GM12873 (cell line): ENCODE data around the gene TSPYL6.

Source experiments
- CTCF ChIP-seq: IDR thresholded peaks from 2 replicates; pipeline ENCODE4 v1.5.1; 2012; ENCODE audit warnings: low read depth, mild to moderate bottlenecking, moderate library complexity, low read length, control low read depth; ENCODE audit not compliant: insufficient read depth; ENCODE audit errors: missing control alignments

Gene TSPYL6

DNA sequence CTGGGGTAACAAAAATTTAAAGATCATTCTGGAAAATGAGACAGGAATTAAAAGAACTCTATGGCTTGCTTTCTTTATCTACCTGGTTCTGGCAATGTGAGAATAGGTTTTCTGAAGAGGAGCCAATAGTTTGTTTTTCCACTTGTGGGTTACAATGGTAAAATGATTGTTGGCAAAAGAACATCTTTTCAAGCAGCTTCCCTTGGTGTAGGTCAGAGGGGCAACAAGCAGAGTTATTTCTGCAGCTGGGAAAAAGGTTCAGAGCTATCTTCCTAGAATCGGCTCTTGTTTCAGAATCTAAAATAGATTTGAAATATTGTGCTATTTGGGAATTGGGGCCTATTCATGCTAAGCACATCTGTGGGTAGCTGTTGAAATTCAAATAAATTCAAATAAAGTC lies 11.5 kb upstream of the TSPYL6 start:
- TF ChIP-seq CTCF = no peak

- TF ChIP-seq CTCF = no peak
Measured at GRCh38 chr2:54262015-54262765, 6.2 kb upstream of the TSPYL6 start.

DNA sequence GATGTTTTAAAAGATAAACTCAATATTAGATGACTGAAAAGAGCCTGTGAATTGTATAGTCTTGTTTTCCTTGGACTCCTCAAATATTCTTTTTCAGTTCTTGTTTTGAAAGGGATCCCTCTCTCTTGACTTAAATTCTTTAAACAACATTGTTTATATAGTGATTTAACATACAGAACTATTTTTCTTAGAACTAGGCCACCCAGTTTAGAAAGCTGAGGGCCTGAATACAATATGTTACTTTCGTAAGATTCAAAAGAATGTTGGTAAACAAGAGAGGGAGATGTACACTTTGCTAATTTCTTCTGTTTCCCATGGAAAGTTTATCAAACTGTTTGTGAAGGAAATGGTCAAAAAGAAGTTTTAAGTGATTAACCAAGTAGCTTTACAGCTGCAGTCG lies 5.5 kb upstream of the TSPYL6 start:
- no peak for TF ChIP-seq CTCF

GRCh38 chr2:54260241-54260595 lies 4.2 kb upstream of the TSPYL6 start:
- no peak for TF ChIP-seq CTCF

GRCh38 chr2:54259413-54260240 lies 3.6 kb upstream of the TSPYL6 start:
- TF ChIP-seq CTCF = no peak

DNA sequence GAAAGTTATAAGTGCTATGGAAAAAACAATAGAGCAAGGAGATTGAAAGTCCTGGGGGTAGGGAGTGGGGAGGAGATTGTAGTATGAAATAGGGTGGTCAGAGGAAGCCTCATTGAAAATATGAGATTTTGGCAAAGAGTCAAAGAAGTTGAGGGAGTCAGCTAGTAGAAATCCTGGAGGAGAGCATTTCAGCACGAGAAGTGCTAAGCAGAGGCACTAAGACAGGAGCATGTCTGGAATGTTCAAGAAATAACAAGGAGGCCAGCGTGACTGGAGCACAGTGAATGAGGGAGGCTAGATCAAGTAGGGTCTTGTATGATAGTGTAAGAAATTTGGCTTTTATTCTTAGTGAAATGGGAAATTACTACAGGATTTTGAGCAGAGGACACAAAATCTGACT lies 2.1 kb upstream of the TSPYL6 start:
- TF ChIP-seq CTCF = no peak

GRCh38 chr2:54255230-54256090 lies 569 bp downstream of the TSPYL6 start:
- no peak for TF ChIP-seq CTCF
